ENCODE measurements around the gene PPIL1.

The PPIL1 gene

DNA sequence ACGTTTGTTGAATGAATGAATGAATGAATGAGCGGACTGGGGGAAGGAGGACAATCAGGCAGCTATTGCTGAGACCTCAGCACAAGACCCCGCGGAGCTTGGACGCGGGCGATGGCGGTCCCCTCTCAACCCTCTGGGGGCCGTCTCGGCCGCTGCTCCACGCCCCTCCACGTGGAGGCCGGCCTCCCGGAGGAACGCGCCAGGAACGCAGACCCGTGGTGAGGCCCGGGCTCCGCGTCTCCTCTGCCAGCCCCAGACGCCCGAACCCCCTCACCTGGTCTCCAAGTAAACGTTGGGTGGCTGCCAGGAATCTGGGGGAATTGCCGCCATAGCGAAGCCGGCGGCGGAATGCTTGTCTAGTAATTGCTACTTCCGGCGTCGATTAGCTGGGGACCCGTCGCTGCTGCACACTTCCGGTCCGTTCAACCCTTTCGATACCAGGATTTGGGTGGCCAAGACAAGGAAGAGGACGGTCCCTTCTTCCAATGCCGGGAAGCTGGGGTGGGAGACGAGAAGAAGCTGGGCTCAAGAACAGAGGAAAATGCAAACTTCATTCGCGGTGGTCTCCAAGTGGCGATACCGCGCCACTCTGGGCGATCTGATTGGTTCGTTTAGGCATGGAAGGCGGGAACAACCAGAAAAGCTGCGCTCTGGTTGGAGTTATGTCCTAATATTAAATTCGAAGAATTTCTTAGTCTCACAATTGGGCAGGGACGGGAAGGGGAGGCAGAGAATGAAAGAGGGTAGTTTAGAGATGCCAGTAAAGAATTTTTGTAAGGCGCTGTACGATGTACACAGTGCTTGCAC is at the start of gene PPIL1:
Gene PPIL1, minus strand, starts transcription at position 361 of the 807 bp plus-strand sequence. Its CDS starts 31 bp downstream, at position 330.
- no peak for TF ChIP-seq Cebpa-rat (IDR thresholded peaks at IDR 0.05)

DNA sequence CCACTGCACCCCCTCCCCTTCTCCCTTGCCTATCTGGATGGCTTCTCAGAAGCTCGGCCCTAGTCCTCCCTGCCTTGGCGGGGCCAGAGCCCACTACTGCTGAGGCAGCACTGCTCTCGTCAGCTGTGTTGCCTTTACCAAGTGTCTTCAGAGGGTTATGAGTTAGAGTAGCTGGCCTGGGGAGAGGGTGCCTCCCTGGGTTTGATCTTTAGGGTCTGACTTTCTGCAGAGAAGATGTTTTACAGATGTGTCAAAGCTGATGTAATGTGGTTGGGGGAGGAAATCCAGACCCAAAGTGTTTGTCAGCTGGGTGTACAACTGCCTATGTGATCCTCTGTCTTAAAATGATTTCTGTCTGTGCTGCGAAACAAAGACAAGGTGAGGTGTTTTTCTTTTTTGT is 49.5 kb upstream of the PPIL1 start:
- peak overlapping the region in 3 of 11 experiments; percentile 7 to 62 (median 11); a peak in 4 of 22 replicates for H3K27ac ChIP-seq
- no peaks in the 10 kb centered on the region for H3K27me3 ChIP-seq
- H3K4me3 ChIP-seq, result no peak overlapping the region
- H3K9ac ChIP-seq, result peak overlapping the region in 1 of 11 experiments; percentile 32; a peak in 1 of 22 replicates
- peaks cover 28 to 63% (median 38%) of the 10 kb centered on the region in 11 experiments for H3K36me3 ChIP-seq
- H3K4me2 ChIP-seq, result peak overlapping the region in 9 of 11 experiments; percentile 36 to 88 (median 71); a peak in 18 of 22 replicates
- peaks cover 24 to 100% (median 81%) of the 10 kb centered on the region in 10 experiments for H3K4me1 ChIP-seq
- no peak for TF ChIP-seq Cebpa-rat (IDR thresholded peaks at IDR 0.05)
- H4K20me1 ChIP-seq, result 0 out of 22 replicates have a peak, but pooled peaks cover 0 to 7% (median 0%) of the 10 kb centered on the region in 11 experiments
- H3K9me3 ChIP-seq (replicated peaks in 1 of 11), result no peaks in the 10 kb centered on the region

More for the DNA sequence above, at the start of gene PPIL1:
- Histone ChIP-seq H3K4me1 (peaks cover 27 to 45% (median 37%) of the 10 kb centered on the region in 10 experiments), H3K27ac (peak within 1 kb of the TSS; percentile 87 to 98 (median 95)), H3K4me3 (peak within 1 kb of the TSS; percentile 76 to 91 (median 82)), H4K20me1 (no peaks in the 10 kb centered on the region; a peak in 3 of 22 replicates), H3K4me2 (peak within 1 kb of the TSS; percentile 82 to 99 (median 94)), H3K27me3 (no peaks in the 10 kb centered on the region), H3K36me3 (peaks cover 15 to 31% (median 29%) of the 10 kb centered on the region in 11 experiments; a peak in 21 of 22 replicates), H3K9ac (peak within 1 kb of the TSS; percentile 88 to 97 (median 94)), H3K9me3 (replicated peaks in 1 of 11) (no peaks in the 10 kb centered on the region)

DNA sequence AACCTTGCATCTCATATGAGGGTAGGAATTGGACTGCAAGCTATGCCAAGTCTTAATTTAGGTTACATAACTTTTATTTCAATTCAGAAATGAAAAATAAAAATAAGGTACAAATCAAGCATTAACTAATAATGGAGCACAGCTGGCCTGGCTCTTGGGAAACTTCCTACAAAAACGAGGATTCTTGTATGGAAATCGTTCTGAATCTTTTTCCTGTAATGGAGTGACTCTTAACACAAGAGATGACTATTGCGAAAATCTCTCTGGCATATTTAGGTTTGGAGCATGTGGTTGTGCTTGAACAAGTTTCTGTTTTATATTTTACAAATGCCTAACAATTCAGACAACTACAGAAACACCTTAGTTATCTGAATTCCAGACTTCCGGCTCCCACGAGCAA is 45.9 kb upstream of the PPIL1 start:
- H3K27me3 ChIP-seq, result no peaks in the 10 kb centered on the region
- peaks cover 27 to 99% (median 68%) of the 10 kb centered on the region in 10 experiments for H3K4me1 ChIP-seq
- H3K27ac ChIP-seq, result peak overlapping the region in 1 of 11 experiments; percentile 11; a peak in 1 of 22 replicates
- peaks cover 0 to 4% (median 0%) of the 10 kb centered on the region in 11 experiments; a peak in 2 of 22 replicates for H4K20me1 ChIP-seq
- H3K4me2 ChIP-seq, result peak overlapping the region in 8 of 11 experiments; percentile 2 to 78 (median 44); a peak in 12 of 22 replicates
- H3K36me3 ChIP-seq, result peaks cover 47 to 97% (median 67%) of the 10 kb centered on the region in 11 experiments
- TF ChIP-seq Cebpa-rat (IDR thresholded peaks at IDR 0.05), result peak in 1 of 11 experiments; percentile 36; a peak in 2 of 22 replicates
- no peak overlapping the region for H3K9ac ChIP-seq
- no peak overlapping the region for H3K4me3 ChIP-seq
- H3K9me3 ChIP-seq (replicated peaks in 1 of 11), result no peaks in the 10 kb centered on the region

DNA sequence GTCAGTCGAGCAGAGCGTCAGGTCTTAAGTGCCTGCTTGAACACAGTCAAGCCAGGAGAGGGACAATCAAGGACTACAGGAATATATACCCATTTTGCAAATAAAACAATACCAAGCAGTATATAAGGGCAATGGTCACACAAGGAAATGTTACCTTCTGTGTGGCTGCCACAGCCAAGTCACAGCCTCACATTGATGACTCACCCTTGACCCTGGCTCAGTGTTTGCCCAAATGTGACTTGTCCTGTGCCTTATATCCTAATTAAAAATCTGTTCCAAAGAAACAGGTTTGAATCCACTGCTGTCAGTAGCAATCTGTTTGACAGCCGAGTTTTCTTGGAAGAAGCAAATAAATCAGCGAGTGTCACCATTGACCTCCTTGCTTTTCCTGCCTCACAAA is 45.4 kb upstream of the PPIL1 start:
- H3K27ac ChIP-seq, result peak overlapping the region in 1 of 11 experiments; percentile 8; a peak in 1 of 22 replicates
- H3K4me1 ChIP-seq, result peaks cover 30 to 99% (median 68%) of the 10 kb centered on the region in 10 experiments
- no peak overlapping the region for H3K4me3 ChIP-seq
- no peaks in the 10 kb centered on the region for H3K27me3 ChIP-seq
- H3K36me3 ChIP-seq, result peaks cover 46 to 99% (median 72%) of the 10 kb centered on the region in 11 experiments
- H3K9ac ChIP-seq, result no peak overlapping the region
- peaks cover 0 to 9% (median 0%) of the 10 kb centered on the region in 11 experiments; a peak in 2 of 22 replicates for H4K20me1 ChIP-seq
- H3K4me2 ChIP-seq, result peak overlapping the region in 8 of 11 experiments; percentile 2 to 78 (median 44); a peak in 12 of 22 replicates
- no peaks in the 10 kb centered on the region for H3K9me3 ChIP-seq (replicated peaks in 1 of 11)
- no peak for TF ChIP-seq Cebpa-rat (IDR thresholded peaks at IDR 0.05)

DNA sequence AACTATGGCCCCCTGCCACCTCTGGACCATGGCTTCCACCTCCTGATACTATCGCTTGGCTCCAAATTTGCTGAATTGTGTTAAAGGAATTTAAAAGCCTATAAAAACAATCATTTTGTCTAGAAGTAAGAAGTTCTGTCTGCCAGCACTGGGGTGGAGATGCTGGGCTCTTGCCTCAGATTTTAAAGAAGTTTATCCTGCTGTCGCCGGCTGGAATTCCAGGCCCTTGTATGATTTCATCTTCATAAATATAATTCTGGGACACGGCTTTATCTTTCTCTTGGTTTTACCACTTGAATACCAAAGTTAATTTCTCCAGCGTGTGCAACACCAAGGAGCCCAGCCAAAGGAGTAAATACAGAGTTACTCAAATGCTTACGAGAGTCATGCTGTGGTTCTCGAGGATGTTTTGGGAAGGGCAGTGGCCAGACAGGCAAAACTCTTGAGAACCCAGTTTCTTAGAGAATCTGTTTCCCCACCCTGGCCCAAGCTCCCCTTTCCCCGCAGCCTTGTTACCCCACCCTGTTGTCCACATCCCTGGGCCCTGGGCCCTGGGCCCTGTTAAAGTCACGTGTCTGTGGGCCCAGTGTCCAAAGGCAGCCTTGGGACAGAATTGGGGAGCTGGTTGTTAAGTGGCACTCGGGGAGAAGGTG is 43.1 kb upstream of the PPIL1 start:
- no peak for TF ChIP-seq Cebpa-rat (IDR thresholded peaks at IDR 0.05)

DNA sequence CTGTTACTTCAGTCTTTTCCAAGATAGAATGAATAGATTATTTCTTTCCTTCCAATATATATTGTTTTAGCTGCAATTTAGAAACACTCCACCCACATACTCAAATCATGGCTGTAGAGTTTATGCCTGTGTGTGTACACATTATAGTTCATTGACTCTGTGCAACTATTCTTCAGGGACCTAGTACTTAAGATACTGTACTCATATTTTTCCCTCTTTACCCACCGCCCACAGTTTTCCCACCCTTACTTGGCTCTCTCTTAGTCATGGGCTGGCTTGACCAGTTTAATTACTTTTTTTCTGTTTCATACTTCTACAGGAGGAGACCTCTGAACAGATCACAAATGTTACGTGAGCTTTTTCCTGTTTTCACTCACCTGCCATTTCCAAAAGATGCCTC is 41.5 kb upstream of the PPIL1 start:
- H3K4me1 ChIP-seq, result peaks cover 53 to 99% (median 77%) of the 10 kb centered on the region in 10 experiments
- peak overlapping the region in 7 of 11 experiments; percentile 12 to 54 (median 41); a peak in 8 of 22 replicates for H3K9ac ChIP-seq
- TF ChIP-seq Cebpa-rat (IDR thresholded peaks at IDR 0.05), result no peak

More for the DNA sequence above, 43.1 kb upstream of the PPIL1 start:
- no peak overlapping the region for H3K9ac ChIP-seq
- peaks cover 38 to 99% (median 70%) of the 10 kb centered on the region in 10 experiments for H3K4me1 ChIP-seq
- H3K4me2 ChIP-seq, result peak overlapping the region in 2 of 11 experiments; percentile 33 to 87; a peak in 2 of 22 replicates
- H3K27ac ChIP-seq, result no peak overlapping the region
- no peaks in the 10 kb centered on the region for H3K9me3 ChIP-seq (replicated peaks in 1 of 11)
- H4K20me1 ChIP-seq, result peaks cover 0 to 27% (median 6%) of the 10 kb centered on the region in 11 experiments; a peak in 8 of 22 replicates
- no peaks in the 10 kb centered on the region for H3K27me3 ChIP-seq
- H3K36me3 ChIP-seq, result peaks cover 41 to 98% (median 65%) of the 10 kb centered on the region in 11 experiments
- H3K4me3 ChIP-seq, result no peak overlapping the region

DNA sequence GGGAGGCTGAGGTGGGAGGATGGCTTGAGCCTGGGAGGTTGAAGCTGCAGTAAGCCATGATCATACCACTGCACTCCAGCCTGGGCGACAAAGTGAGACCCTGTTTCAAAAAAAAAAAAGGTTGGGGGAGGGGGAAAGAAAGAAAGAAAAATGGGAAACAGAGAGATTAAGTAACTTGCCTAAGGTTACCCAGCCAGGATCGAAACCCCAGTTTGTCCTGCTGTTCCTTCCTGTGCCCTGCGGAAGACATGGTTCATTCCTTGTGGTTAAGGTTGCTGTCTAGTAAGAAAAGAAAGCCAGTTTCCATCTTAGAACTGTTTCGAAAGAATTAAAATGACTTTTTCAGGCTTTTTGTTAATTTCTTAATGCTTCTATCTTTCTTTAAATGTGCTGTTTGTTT is 41.0 kb upstream of the PPIL1 start:
- H4K20me1 ChIP-seq, result peaks cover 0 to 43% (median 8%) of the 10 kb centered on the region in 11 experiments; a peak in 9 of 22 replicates
- peak overlapping the region; percentile 66 to 92 (median 82) for H3K4me2 ChIP-seq
- H3K27me3 ChIP-seq, result no peaks in the 10 kb centered on the region
- peaks cover 57 to 99% (median 77%) of the 10 kb centered on the region in 10 experiments for H3K4me1 ChIP-seq
- peaks cover 38 to 79% (median 57%) of the 10 kb centered on the region in 11 experiments for H3K36me3 ChIP-seq
- TF ChIP-seq Cebpa-rat (IDR thresholded peaks at IDR 0.05), result peak in 1 of 11 experiments; percentile 67; a peak in 1 of 22 replicates
- peak overlapping the region in 8 of 11 experiments; percentile 12 to 54 (median 38); a peak in 8 of 22 replicates for H3K9ac ChIP-seq
- no peaks in the 10 kb centered on the region for H3K9me3 ChIP-seq (replicated peaks in 1 of 11)
- H3K27ac ChIP-seq, result peak overlapping the region in 8 of 11 experiments; percentile 23 to 66 (median 47); a peak in 14 of 22 replicates
- peak overlapping the region in 1 of 10 experiments; percentile 17; a peak in 2 of 20 replicates for H3K4me3 ChIP-seq

More for the DNA sequence above, 41.5 kb upstream of the PPIL1 start:
- Histone ChIP-seq H3K27ac (peak overlapping the region in 8 of 11 experiments; percentile 23 to 66 (median 47); a peak in 14 of 22 replicates), H3K36me3 (peaks cover 41 to 84% (median 62%) of the 10 kb centered on the region in 11 experiments), H3K4me3 (peak overlapping the region in 1 of 10 experiments; percentile 17; a peak in 2 of 20 replicates), H4K20me1 (peaks cover 0 to 41% (median 6%) of the 10 kb centered on the region in 11 experiments; a peak in 9 of 22 replicates), H3K4me2 (peak overlapping the region; percentile 66 to 92 (median 82)), H3K9me3 (replicated peaks in 1 of 11) (no peaks in the 10 kb centered on the region), H3K27me3 (no peaks in the 10 kb centered on the region)

DNA sequence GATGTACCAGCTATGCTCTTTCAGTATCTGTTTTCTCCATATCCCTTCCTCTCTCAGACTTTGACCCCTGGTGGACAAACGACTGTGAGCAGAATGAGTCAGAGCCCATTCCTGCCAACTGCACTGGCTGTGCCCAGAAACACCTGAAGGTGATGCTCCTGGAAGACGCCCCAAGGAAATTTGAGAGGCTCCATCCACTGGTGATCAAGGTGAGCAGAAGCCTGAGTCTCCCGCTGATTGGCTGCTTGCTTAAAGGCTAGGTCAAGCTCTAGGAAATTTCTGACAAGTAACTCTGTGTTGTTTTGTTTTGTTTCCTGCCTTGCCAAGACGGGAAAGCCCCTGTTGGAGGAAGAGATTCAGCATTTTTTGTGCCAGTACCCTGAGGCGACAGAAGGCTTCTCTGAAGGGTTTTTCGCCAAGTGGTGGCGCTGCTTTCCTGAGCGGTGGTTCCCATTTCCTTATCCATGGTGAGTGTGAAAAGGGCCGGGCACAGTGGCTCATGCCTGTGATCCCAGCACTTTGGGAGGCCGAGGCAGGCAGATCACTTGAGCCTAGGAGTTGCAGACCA is 39.7 kb upstream of the PPIL1 start:
- Histone ChIP-seq H3K27ac (peak overlapping the region in 1 of 11 experiments; percentile 44; a peak in 2 of 22 replicates), H3K9me3 (replicated peaks in 1 of 11) (no peaks in the 10 kb centered on the region), H4K20me1 (peaks cover 0 to 46% (median 8%) of the 10 kb centered on the region in 11 experiments; a peak in 9 of 22 replicates), H3K27me3 (no peaks in the 10 kb centered on the region), H3K4me2 (peak overlapping the region; percentile 66 to 92 (median 82)), H3K4me3 (no peak overlapping the region), H3K9ac (peak overlapping the region in 1 of 11 experiments; percentile 12; a peak in 1 of 22 replicates), H3K36me3 (peaks cover 26 to 79% (median 44%) of the 10 kb centered on the region in 11 experiments; a peak in 21 of 22 replicates), H3K4me1 (peaks cover 57 to 91% (median 68%) of the 10 kb centered on the region in 10 experiments)
- no peak for TF ChIP-seq Cebpa-rat (IDR thresholded peaks at IDR 0.05)
